A549 (cell line): ENCODE data around the gene CEACAM1. TPM values are rescaled to one million over a fixed set of nuclear protein-coding genes. Genes with fewer than 3 reads are reported as not detected.

Source experiments
- ATAC-seq, 2 experiments: fragments of 200-7000 bp in 1 of 2; fragments of >200 bp in 1 of 2; cut with Nextera tagmentation in 1 of 2; cut with Tn5 transposase in 1 of 2; 3 replicates each; pipeline versions ENCODE4 v1.8.0 to v1.9.1; 2018 to 2020; ENCODE audit warnings: mild to moderate bottlenecking in 1 of 2, moderate library complexity in 1 of 2
- CTCF ChIA-PET: fragments of 300-600 bp; sonication (Branson Sonifier 250); formaldehyde crosslinking; extraction: SDS; loops from one replicate; lab custom pipeline; 2021; ENCODE audit warnings: antibody characterized with exemption, inconsistent platforms; lab: Yijun Ruan, JAX
- POLR2A ChIA-PET: fragments of 350-600 bp; formaldehyde crosslinking; extraction: SDS; loops from one replicate; lab custom pipeline; 2021; ENCODE audit warnings: antibody characterized with exemption, inconsistent platforms; lab: Yijun Ruan, JAX
- DNase-seq, 2 experiments: peaks; one replicate each; pipeline versions ENCODE4 v3.0.0 to v3.0.0-alpha.2; 2011 to 2016; ENCODE audit warnings: low read depth in 1 of 2, low spot score in 1 of 2
- FAIRE-seq: peaks from 2 replicates; lab custom pipeline; 2011; peaks lifted over from hg19 to GRCh38; lab: Jason Lieb, UNC
- H3K27ac ChIP-seq, 2 experiments: fragments of >200 bp; sonication (Bioruptor Twin); formaldehyde crosslinking; 3 replicates each; pipeline ENCODE4 v1.5.1; 2016 to 2017
- H3K4me1 ChIP-seq: fragments of >200 bp; sonication (Bioruptor Twin); formaldehyde crosslinking; 3 replicates; pipeline ENCODE4 v1.6.1; 2016
- H3K4me2 ChIP-seq: fragments of >200 bp; sonication (Bioruptor Twin); formaldehyde crosslinking; 3 replicates; pipeline ENCODE4 v1.6.1; 2016
- H3K4me3 ChIP-seq: fragments of >200 bp; sonication (Bioruptor Twin); formaldehyde crosslinking; 3 replicates; pipeline ENCODE4 v1.5.1; 2016
- H3K9me3 ChIP-seq: fragments of >200 bp; sonication (Bioruptor Twin); formaldehyde crosslinking; 3 replicates; pipeline ENCODE4 v1.6.1; 2016
- BHLHE40 ChIP-seq: IDR thresholded peaks from 2 replicates; pipeline ENCODE4 v1.6.1; 2012; ENCODE audit warnings: low read depth, low read length, inconsistent platforms
- CBX2 ChIP-seq: fragments of 200-600 bp; sonication (generic); IDR thresholded peaks from 2 replicates; pipeline ENCODE4 v1.6.1; 2016; ENCODE audit warnings: low read depth, mild to moderate bottlenecking, borderline replicate concordance
- E2F6 ChIP-seq: IDR thresholded peaks from 2 replicates; pipeline ENCODE4 v1.6.1; 2012; ENCODE audit warnings: low read depth, borderline replicate concordance
- EHMT2 ChIP-seq: fragments of 200-600 bp; sonication (generic); IDR thresholded peaks from 2 replicates; pipeline ENCODE4 v1.6.1; 2016; ENCODE audit warnings: antibody characterized with exemption, low read depth, mild to moderate bottlenecking, moderate library complexity
- ESRRA ChIP-seq: fragments of 150-350 bp; IDR thresholded peaks from 2 replicates; pipeline ENCODE4 v1.6.1; 2014; ENCODE audit warnings: mild to moderate bottlenecking, low read length, borderline replicate concordance
- FOSB ChIP-seq: fragments of 250-450 bp; sonication (Bioruptor Pico); IDR thresholded peaks from 2 replicates; pipeline ENCODE4 v1.5.0; 2020; ENCODE audit warnings: mild to moderate bottlenecking, moderate library complexity
- FOXS1 ChIP-seq: fragments of 250-450 bp; sonication (Bioruptor Pico); IDR thresholded peaks from 2 replicates; pipeline ENCODE4 v1.5.0; 2020; ENCODE audit warnings: mild to moderate bottlenecking, moderate library complexity
- GATA3 ChIP-seq: IDR thresholded peaks from 2 replicates; pipeline ENCODE4 v1.6.1; 2012; ENCODE audit warnings: borderline replicate concordance
- HOXA7 ChIP-seq: fragments of 250-450 bp; sonication (Bioruptor Pico); IDR thresholded peaks from 2 replicates; pipeline ENCODE4 v1.5.0; 2020; ENCODE audit warnings: mild to moderate bottlenecking, moderate library complexity
- HOXB13 ChIP-seq: fragments of 250-450 bp; sonication (Bioruptor Pico); IDR thresholded peaks from 2 replicates; pipeline ENCODE4 v1.5.0; 2020; ENCODE audit warnings: low read depth, mild to moderate bottlenecking, moderate library complexity
- JUNB ChIP-seq: fragments of >200 bp; sonication (Bioruptor Twin); formaldehyde crosslinking; IDR thresholded peaks from 2 replicates; pipeline ENCODE4 v1.6.1; 2016
- KDM5A ChIP-seq: fragments of 200-600 bp; sonication (generic); IDR thresholded peaks from 2 replicates; pipeline ENCODE4 v1.6.1; 2016; ENCODE audit warnings: antibody characterized with exemption, mild to moderate bottlenecking
- MAFK ChIP-seq: fragments of 450-650 bp; IDR thresholded peaks from 2 replicates; pipeline ENCODE4 v1.6.1; 2014; ENCODE audit not compliant: partially characterized antibody
- NFE2L2 ChIP-seq: fragments of 150-350 bp; conservative IDR thresholded peaks from 2 replicates; pipeline ENCODE4 v1.6.1; 2014; ENCODE audit warnings: low read length
- POLR2A ChIP-seq: IDR thresholded peaks from 2 replicates; pipeline ENCODE4 v1.6.1; 2012; ENCODE audit warnings: mild to moderate bottlenecking, low read length
- RAD21 ChIP-seq, 2 experiments: fragments of >200 bp in 1 of 2; sonication (Bioruptor Twin) in 1 of 2; formaldehyde crosslinking in 1 of 2; IDR thresholded peaks in 1 of 2; conservative IDR thresholded peaks in 1 of 2; 2 replicates in 1 of 2; 3 replicates in 1 of 2; pipeline ENCODE4 v1.6.1; 2012 to 2018; ENCODE audit warnings: inconsistent platforms in 1 of 2
- RARB ChIP-seq: fragments of 250-450 bp; sonication (Bioruptor Pico); IDR thresholded peaks from 2 replicates; pipeline ENCODE4 v1.8.0; 2021; ENCODE audit warnings: mild to moderate bottlenecking, moderate library complexity
- RFX5 ChIP-seq: fragments of 450-650 bp; IDR thresholded peaks from 2 replicates; pipeline ENCODE4 v1.7.1; 2014; ENCODE audit warnings: antibody characterized with exemption, mild to moderate bottlenecking, moderate library complexity
- RNF2 ChIP-seq: fragments of 200-600 bp; sonication (generic); IDR thresholded peaks from 2 replicates; pipeline ENCODE4 v1.6.1; 2016; ENCODE audit warnings: low read depth, mild to moderate bottlenecking, antibody characterized with exemption, moderate library complexity, borderline replicate concordance
- SREBF2 ChIP-seq: fragments of 450-650 bp; IDR thresholded peaks from 2 replicates; pipeline ENCODE4 v1.6.1; 2014; ENCODE audit warnings: mild to moderate bottlenecking, moderate library complexity
- TFCP2L1 ChIP-seq: fragments of 250-450 bp; sonication (Bioruptor Pico); IDR thresholded peaks from 2 replicates; pipeline ENCODE4 v1.5.0; 2021; ENCODE audit warnings: mild to moderate bottlenecking
- WGBS: methylation state at CpG from one replicate; pipeline ENCODE4 v1.1.6; 2017; ENCODE audit errors: missing lambda C conversion rate; 5-methylcytosine and 5-hydroxymethylcytosine counted together
- polyA plus RNA-seq, 4 experiments: library from polyadenylated mRNA; depleted of rRNA in 3 of 4; stranded (reverse); fragments of >200 nt; fragmentation: RNase III in 1 of 4; extraction: RNeasy Plus Mini Kit Qiagen cat#74134 plus additional on column Dnase treatment in 1 of 4; gene quantifications; 2 replicates in 3 of 4; 3 replicates in 1 of 4; pipeline ENCODE4 v1.2.3, GENCODE V29; 2011 to 2017
- TF ChIP-seq, protein P1 (sequence below): fragments of >200 bp; sonication (Bioruptor Twin); formaldehyde crosslinking; IDR thresholded peaks from 3 replicates; pipeline ENCODE4 v1.5.1; 2016
- TF ChIP-seq, protein P2 (sequence below): fragments of 150-350 bp; IDR thresholded peaks from 2 replicates; pipeline ENCODE4 v1.6.1; 2014; ENCODE audit warnings: low read depth, mild to moderate bottlenecking, low read length
- TF ChIP-seq, protein P3 (sequence below): IDR thresholded peaks from 2 replicates; pipeline ENCODE4 v1.6.1; 2012

CEACAM1 gene
- polyA plus RNA-seq, 2 of the 4 experiments (the other 2 are of a cell fraction), result 0.52 to 8.9 TPM

- no peak for TF ChIP-seq MAFK
- no peak for TF ChIP-seq BHLHE40
- TF ChIP-seq, protein P1, sequence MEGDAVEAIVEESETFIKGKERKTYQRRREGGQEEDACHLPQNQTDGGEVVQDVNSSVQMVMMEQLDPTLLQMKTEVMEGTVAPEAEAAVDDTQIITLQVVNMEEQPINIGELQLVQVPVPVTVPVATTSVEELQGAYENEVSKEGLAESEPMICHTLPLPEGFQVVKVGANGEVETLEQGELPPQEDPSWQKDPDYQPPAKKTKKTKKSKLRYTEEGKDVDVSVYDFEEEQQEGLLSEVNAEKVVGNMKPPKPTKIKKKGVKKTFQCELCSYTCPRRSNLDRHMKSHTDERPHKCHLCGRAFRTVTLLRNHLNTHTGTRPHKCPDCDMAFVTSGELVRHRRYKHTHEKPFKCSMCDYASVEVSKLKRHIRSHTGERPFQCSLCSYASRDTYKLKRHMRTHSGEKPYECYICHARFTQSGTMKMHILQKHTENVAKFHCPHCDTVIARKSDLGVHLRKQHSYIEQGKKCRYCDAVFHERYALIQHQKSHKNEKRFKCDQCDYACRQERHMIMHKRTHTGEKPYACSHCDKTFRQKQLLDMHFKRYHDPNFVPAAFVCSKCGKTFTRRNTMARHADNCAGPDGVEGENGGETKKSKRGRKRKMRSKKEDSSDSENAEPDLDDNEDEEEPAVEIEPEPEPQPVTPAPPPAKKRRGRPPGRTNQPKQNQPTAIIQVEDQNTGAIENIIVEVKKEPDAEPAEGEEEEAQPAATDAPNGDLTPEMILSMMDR, result no peak
- Histone ChIP-seq H3K4me3 (no peak overlapping the region), H3K4me2 (no peak overlapping the region), H3K27ac (no peak overlapping the region), H3K9me3 (no peaks in the 10 kb centered on the region), H3K4me1 (no peaks in the 10 kb centered on the region)
- POLR2A ChIA-PET, result no interaction called here
- 69% methylated on average over 10 of the region's 10 CpGs for WGBS
- ATAC-seq, result no peak
- CTCF ChIA-PET, result interaction anchor here (0.8 to 8.3 kb wide), 7 partner anchors 9 to 105 kb away, joined by 3 to 104 read pairs (median 4); partner anchors contain the start of gene CEACAM1
- DNase-seq, result no peak
- no peak for FAIRE-seq
Observed at GRCh38 chr19:42555801-42556200, 27.5 kb upstream of the CEACAM1 start.

DNA sequence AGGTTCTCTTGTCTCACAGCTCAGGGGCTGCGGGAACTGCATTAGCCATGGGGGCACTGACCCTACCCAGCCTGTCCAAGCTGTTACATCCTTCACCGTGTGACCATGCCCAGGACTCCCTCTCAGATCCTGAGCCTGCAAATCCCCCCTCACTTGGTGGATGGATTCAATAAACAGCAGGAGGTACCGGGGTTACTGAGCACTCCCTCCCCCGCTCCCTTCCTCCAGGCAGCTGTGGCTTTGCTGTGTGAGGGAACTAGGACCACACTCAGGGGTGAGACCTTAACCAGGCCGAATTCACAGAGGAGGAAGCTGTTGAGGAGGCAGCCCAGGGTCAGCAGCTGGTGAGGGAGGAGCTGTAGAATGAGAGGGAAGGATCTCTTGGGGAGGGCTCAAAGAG is 27.0 kb upstream of the CEACAM1 start:
- TF ChIP-seq EHMT2, result no peak
- TF ChIP-seq HOXB13, result no peak
- TF ChIP-seq SREBF2, result no peak
- no peak for TF ChIP-seq HOXA7 (CRISPR knock-in tag)
- TF ChIP-seq E2F6, result no peak
- no peak for TF ChIP-seq POLR2A
- TF ChIP-seq ESRRA, result no peak
- no peak for TF ChIP-seq RFX5
- TF ChIP-seq BHLHE40, result no peak
- TF ChIP-seq RNF2, result no peak
- no peak for TF ChIP-seq RAD21 (conservative IDR thresholded peaks at IDR 0.05 in 1 of 2, IDR thresholded peaks at IDR 0.05 in 1 of 2)
- TF ChIP-seq FOSB, result no peak
- WGBS, result 46% methylated on average over 5 of the region's 5 CpGs
- ATAC-seq (no peak; a peak in 1 of 6 replicates), FAIRE-seq (no peak), DNase-seq (no peak)
- Histone ChIP-seq H3K4me1 (no peaks in the 10 kb centered on the region), H3K4me2 (no peak overlapping the region), H3K4me3 (no peak overlapping the region), H3K9me3 (no peaks in the 10 kb centered on the region), H3K27ac (no peak overlapping the region)
- CTCF ChIA-PET, result interaction anchor here (0.9 to 8.3 kb wide), 4 partner anchors 10 to 40 kb away, joined by 3 to 104 read pairs (median 16); partner anchors contain the start of gene CEACAM1
- POLR2A ChIA-PET, result interaction anchor here (0.5 kb wide), 1 partner anchor 917 kb away, joined by 10 read pairs; no protein-coding TSS in a partner anchor

DNA sequence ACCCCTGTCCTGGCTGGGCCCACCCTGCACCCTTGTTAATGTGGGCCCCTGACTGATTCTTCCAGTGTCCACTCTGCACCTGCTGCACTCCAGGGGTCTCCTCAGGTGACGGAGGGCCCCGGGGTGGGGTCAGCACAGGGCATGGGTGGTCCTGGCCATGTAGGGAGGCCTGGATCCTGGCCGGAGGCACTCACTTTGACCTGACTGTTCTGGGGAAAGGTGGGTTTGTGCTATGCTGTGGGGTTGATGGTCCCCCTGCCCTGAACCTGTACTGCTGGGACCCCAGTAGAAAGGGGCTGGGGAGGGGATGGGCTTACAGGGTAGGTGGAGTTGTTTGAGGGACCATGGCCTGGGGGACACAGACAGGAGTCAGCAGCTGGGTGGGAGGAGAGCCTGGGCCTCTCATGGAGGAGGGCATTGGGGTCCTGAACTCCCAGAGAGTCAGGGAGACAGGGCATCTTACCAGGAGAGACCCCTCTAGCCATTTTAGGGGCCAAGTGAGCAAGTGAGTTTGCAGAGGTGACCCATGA is 25.8 kb upstream of the CEACAM1 start:
- Histone ChIP-seq H3K4me2 (no peak overlapping the region), H3K9me3 (peaks cover 2% of the 10 kb centered on the region; the same call in 2 of the 3 replicates), H3K4me1 (no peaks in the 10 kb centered on the region), H3K4me3 (no peak overlapping the region), H3K27ac (no peak overlapping the region)
- POLR2A ChIA-PET, result no interaction called here
- ATAC-seq (no peak), FAIRE-seq (no peak), DNase-seq (no peak)
- WGBS, result 32% methylated on average over 3 of the region's 3 CpGs
- CTCF ChIA-PET, result interaction anchor here (1.3 to 8.3 kb wide), 4 partner anchors 11 to 42 kb away, joined by 4 to 104 read pairs (median 18); partner anchors contain the start of gene CEACAM1
- TF ChIP-seq RARB (CRISPR knock-in tag) (no peak), BHLHE40 (no peak), FOXS1 (CRISPR knock-in tag) (no peak), TFCP2L1 (CRISPR knock-in tag) (no peak), RAD21 (conservative IDR thresholded peaks at IDR 0.05 in 1 of 2, IDR thresholded peaks at IDR 0.05 in 1 of 2) (no peak), CBX2 (no peak), KDM5A (no peak), POLR2A (no peak), NFE2L2 (no peak), GATA3 (no peak), JUNB (no peak)
- TF ChIP-seq, protein P2, sequence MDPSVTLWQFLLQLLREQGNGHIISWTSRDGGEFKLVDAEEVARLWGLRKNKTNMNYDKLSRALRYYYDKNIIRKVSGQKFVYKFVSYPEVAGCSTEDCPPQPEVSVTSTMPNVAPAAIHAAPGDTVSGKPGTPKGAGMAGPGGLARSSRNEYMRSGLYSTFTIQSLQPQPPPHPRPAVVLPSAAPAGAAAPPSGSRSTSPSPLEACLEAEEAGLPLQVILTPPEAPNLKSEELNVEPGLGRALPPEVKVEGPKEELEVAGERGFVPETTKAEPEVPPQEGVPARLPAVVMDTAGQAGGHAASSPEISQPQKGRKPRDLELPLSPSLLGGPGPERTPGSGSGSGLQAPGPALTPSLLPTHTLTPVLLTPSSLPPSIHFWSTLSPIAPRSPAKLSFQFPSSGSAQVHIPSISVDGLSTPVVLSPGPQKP, result no peak
- TF ChIP-seq, protein P1, result no peak
- TF ChIP-seq, protein P3, sequence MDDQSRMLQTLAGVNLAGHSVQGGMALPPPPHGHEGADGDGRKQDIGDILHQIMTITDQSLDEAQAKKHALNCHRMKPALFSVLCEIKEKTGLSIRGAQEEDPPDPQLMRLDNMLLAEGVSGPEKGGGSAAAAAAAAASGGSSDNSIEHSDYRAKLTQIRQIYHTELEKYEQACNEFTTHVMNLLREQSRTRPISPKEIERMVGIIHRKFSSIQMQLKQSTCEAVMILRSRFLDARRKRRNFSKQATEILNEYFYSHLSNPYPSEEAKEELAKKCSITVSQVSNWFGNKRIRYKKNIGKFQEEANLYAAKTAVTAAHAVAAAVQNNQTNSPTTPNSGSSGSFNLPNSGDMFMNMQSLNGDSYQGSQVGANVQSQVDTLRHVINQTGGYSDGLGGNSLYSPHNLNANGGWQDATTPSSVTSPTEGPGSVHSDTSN, result no peak
